HL-60 (cell line): Measurements from ENCODE around the gene SGCG.

Source experiments
- DNase-seq, 2 experiments: peaks; one replicate each; pipeline ENCODE4 v3.0.0-alpha.2; 2010 to 2020; ENCODE audit warnings: low read depth in 1 of 2, low spot score in 1 of 2
- H3K27ac ChIP-seq: fragments of 250-450 bp; sonication (Bioruptor Pico); replicated peaks from 2 replicates; pipeline ENCODE4 v1.5.1; 2020; ENCODE audit warnings: mild to moderate bottlenecking, moderate library complexity
- H3K27me3 ChIP-seq: fragments of 250-450 bp; sonication (Bioruptor Pico); 2 replicates; pipeline ENCODE4 v1.5.1; 2021; ENCODE audit warnings: mild to moderate bottlenecking, moderate library complexity; ENCODE audit not compliant: insufficient read depth, poor library complexity, severe bottlenecking
- H3K4me3 ChIP-seq: replicated peaks from 2 replicates; pipeline ENCODE4 v1.5.1; 2011; ENCODE audit warnings: mild to moderate bottlenecking, control low read depth, low read length; ENCODE audit not compliant: insufficient read depth
- GABPA ChIP-seq: IDR thresholded peaks from 2 replicates; pipeline ENCODE4 v1.6.1; 2012; ENCODE audit warnings: low read depth
- POLR2AphosphoS5 ChIP-seq: IDR thresholded peaks from 2 replicates; pipeline ENCODE4 v1.6.1; 2012; ENCODE audit warnings: low read depth
- SPI1 ChIP-seq: IDR thresholded peaks from 2 replicates; pipeline ENCODE4 v1.6.1; 2012; ENCODE audit warnings: low read depth, mild to moderate bottlenecking, borderline replicate concordance
- TF ChIP-seq, protein P1 (sequence below): IDR thresholded peaks from 2 replicates; pipeline ENCODE4 v1.6.1; 2012; ENCODE audit warnings: low read depth; ENCODE audit not compliant: insufficient replicate concordance
- TF ChIP-seq, protein P2 (sequence below): IDR thresholded peaks from one replicate; pipeline ENCODE4 v1.5.1; 2011; ENCODE audit warnings: low read length, control low read depth, inconsistent platforms; ENCODE audit not compliant: insufficient read depth

The SGCG gene

DNA sequence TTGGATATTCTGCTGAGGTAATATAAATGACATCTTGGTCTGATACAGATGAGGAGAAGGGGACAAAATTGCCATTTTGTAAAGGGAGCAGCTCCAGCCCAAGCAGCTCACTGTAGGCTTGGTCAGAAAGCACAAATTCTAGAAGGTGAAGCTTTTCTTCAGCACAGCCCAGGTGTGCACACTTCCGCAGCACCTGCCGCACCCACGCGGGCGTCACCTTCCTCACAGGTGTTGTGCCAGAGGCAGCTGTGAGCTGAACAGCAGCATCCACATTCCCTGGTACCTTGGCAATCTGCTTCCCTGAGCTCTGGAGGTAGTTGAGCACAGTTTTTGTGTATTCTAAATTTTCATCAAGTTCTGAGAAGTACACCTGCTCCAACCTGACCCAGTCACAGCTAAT lies 173.7 kb downstream of the SGCG start:
- TF ChIP-seq, protein P1, sequence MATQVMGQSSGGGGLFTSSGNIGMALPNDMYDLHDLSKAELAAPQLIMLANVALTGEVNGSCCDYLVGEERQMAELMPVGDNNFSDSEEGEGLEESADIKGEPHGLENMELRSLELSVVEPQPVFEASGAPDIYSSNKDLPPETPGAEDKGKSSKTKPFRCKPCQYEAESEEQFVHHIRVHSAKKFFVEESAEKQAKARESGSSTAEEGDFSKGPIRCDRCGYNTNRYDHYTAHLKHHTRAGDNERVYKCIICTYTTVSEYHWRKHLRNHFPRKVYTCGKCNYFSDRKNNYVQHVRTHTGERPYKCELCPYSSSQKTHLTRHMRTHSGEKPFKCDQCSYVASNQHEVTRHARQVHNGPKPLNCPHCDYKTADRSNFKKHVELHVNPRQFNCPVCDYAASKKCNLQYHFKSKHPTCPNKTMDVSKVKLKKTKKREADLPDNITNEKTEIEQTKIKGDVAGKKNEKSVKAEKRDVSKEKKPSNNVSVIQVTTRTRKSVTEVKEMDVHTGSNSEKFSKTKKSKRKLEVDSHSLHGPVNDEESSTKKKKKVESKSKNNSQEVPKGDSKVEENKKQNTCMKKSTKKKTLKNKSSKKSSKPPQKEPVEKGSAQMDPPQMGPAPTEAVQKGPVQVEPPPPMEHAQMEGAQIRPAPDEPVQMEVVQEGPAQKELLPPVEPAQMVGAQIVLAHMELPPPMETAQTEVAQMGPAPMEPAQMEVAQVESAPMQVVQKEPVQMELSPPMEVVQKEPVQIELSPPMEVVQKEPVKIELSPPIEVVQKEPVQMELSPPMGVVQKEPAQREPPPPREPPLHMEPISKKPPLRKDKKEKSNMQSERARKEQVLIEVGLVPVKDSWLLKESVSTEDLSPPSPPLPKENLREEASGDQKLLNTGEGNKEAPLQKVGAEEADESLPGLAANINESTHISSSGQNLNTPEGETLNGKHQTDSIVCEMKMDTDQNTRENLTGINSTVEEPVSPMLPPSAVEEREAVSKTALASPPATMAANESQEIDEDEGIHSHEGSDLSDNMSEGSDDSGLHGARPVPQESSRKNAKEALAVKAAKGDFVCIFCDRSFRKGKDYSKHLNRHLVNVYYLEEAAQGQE, result no peak
- TF ChIP-seq GABPA (no peak), SPI1 (no peak), POLR2AphosphoS5 (no peak)
- TF ChIP-seq, protein P2, sequence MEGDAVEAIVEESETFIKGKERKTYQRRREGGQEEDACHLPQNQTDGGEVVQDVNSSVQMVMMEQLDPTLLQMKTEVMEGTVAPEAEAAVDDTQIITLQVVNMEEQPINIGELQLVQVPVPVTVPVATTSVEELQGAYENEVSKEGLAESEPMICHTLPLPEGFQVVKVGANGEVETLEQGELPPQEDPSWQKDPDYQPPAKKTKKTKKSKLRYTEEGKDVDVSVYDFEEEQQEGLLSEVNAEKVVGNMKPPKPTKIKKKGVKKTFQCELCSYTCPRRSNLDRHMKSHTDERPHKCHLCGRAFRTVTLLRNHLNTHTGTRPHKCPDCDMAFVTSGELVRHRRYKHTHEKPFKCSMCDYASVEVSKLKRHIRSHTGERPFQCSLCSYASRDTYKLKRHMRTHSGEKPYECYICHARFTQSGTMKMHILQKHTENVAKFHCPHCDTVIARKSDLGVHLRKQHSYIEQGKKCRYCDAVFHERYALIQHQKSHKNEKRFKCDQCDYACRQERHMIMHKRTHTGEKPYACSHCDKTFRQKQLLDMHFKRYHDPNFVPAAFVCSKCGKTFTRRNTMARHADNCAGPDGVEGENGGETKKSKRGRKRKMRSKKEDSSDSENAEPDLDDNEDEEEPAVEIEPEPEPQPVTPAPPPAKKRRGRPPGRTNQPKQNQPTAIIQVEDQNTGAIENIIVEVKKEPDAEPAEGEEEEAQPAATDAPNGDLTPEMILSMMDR, result no peak
- no peak for DNase-seq
- Histone ChIP-seq H3K27me3 (no peaks in the 10 kb centered on the region), H3K27ac (no peak overlapping the region), H3K4me3 (no peak overlapping the region)

DNA sequence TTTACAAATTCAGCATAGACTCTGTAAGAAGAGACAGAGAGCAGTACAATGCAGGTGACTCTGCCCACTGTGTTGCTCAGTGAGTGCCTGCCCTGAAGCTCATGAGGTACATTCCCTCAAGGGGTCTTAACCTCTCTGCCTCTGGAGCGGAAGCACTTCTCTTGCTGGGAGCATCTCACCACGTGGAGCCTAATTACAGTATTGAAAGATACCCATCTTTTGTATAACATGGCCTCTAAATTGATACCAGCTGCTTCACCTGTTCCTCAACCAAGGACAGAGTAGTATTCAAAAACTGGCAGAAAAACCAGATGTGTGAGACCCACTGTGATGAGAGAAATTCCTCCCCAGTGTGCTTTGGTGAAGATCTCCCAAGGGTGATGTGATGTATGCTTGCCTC lies 175.6 kb downstream of the SGCG start:
- no peak for DNase-seq
- Histone ChIP-seq H3K27ac (no peak overlapping the region), H3K4me3 (no peak overlapping the region), H3K27me3 (no peaks in the 10 kb centered on the region)
- TF ChIP-seq, protein P2, result no peak
- TF ChIP-seq GABPA (no peak), SPI1 (no peak), POLR2AphosphoS5 (no peak)
- TF ChIP-seq, protein P1, result no peak

DNA sequence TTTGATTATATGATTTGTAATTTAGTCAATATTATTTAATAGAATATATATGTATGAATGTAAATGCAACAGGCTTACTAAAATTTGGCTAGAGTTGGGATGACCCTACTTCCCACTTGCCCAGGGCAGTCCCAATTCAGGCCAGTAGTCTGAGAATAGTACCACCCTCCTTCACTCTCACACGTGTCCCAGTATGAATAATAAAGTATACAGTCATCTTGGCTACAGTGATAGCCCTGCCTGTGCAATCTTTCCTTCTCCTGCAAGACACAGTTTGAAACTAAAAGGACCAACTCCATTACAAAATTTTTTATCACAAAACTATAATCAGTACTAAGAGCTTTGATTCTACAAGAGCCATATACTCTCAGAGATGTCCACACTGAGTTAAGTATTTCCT lies 176.6 kb downstream of the SGCG start:
- DNase-seq, result no peak
- TF ChIP-seq, protein P1, result no peak
- TF ChIP-seq GABPA (no peak), SPI1 (no peak), POLR2AphosphoS5 (no peak)
- TF ChIP-seq, protein P2, result no peak
- H3K4me3 ChIP-seq, result no peak overlapping the region
- H3K27ac ChIP-seq, result no peak overlapping the region
- no peaks in the 10 kb centered on the region for H3K27me3 ChIP-seq
